ENCODE data around the gene ZNF345. TPM values are rescaled to one million over a fixed set of nuclear protein-coding genes. Genes with fewer than 3 reads are reported as not detected.

The ZNF345 gene
- total RNA-seq, 2 donors from 2014 or later, result 2.3 to 2.9 TPM

DNA sequence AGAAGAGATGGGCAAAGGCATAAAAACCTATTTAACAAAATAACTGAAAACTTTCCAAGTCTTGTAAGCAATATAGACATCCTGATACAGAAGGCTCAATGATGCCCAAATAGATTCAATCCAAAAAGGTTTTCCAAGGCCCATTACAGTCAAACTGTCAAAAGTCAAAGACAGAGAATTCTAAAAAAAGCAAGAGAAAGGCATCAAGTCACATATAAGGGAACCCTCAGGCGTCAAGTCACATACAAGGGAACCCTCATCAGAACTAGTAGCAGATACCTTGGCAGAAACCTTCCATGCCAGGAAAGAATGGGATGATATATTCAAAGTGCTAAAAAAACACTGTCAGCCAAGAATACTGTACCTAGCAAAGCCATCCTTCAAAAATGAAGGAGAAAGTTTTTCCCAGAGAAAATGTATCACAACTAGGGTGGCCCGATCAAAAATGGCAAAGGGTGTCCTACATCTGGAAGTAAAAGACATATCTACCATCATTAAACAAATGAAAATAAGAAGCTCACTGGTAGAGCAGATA lies 44.2 kb downstream of the ZNF345 start:
- Histone ChIP-seq H3K9ac (ENCODE audit: low read depth in 2 of 2, low read length in 2 of 2) (no peak overlapping the region), H3K4me1 (no peaks in the 10 kb centered on the region), H3K27ac (no peak overlapping the region), H3K4me3 (no peak overlapping the region), H3K36me3 (no peaks in the 10 kb centered on the region), H3K9me3 (peaks cover 14% of the 10 kb centered on the region), H3K27me3 (no peaks in the 10 kb centered on the region)
- DNase-seq, result no peak
- TF ChIP-seq, protein P1, sequence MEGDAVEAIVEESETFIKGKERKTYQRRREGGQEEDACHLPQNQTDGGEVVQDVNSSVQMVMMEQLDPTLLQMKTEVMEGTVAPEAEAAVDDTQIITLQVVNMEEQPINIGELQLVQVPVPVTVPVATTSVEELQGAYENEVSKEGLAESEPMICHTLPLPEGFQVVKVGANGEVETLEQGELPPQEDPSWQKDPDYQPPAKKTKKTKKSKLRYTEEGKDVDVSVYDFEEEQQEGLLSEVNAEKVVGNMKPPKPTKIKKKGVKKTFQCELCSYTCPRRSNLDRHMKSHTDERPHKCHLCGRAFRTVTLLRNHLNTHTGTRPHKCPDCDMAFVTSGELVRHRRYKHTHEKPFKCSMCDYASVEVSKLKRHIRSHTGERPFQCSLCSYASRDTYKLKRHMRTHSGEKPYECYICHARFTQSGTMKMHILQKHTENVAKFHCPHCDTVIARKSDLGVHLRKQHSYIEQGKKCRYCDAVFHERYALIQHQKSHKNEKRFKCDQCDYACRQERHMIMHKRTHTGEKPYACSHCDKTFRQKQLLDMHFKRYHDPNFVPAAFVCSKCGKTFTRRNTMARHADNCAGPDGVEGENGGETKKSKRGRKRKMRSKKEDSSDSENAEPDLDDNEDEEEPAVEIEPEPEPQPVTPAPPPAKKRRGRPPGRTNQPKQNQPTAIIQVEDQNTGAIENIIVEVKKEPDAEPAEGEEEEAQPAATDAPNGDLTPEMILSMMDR (IDR thresholded peaks at IDR 0.05), result no peak
- intact Hi-C loops (cut with DNase I), result no loop called here

- H3K9me3 ChIP-seq, result peaks cover 14% of the 10 kb centered on the region
- H3K27me3 ChIP-seq, result no peaks in the 10 kb centered on the region
- intact Hi-C loops (cut with DNase I), result no loop called here
- no peaks in the 10 kb centered on the region for H3K36me3 ChIP-seq
- no peak overlapping the region for H3K9ac ChIP-seq (ENCODE audit: low read depth in 2 of 2, low read length in 2 of 2)
- H3K4me3 ChIP-seq, result no peak overlapping the region
- no peaks in the 10 kb centered on the region for H3K4me1 ChIP-seq
- no peak overlapping the region for H3K27ac ChIP-seq
- TF ChIP-seq, protein P1 (IDR thresholded peaks at IDR 0.05), result no peak
- DNase-seq, result no peak
Observed at GRCh38 chr19:36898422-36898821, 47.7 kb downstream of the ZNF345 start.

GRCh38 chr19:36915992-36916830 lies 65.5 kb downstream of the ZNF345 start, which contains the start of the genes ZNF568 and ZNF829:
Gene ZNF568, plus strand, starts transcription at chr19:36916332. Its CDS starts 6,439 bp downstream, at chr19:36922771.
Gene ZNF829, minus strand, starts transcription at chr19:36916291. Its CDS starts 1,124 bp downstream, at chr19:36915167.
- TF ChIP-seq, protein P1 (IDR thresholded peaks at IDR 0.05), result peak; percentile 29
- DNase-seq, result peak; percentile 93
- intact Hi-C loops (cut with DNase I), result no loop called here
- Histone ChIP-seq H3K36me3 (no peaks in the 10 kb centered on the region), H3K27ac (peak within 1 kb of the TSS; percentile 81), H3K4me1 (no peaks in the 10 kb centered on the region), H3K4me3 (peak within 1 kb of the TSS; percentile 84), H3K9me3 (no peaks in the 10 kb centered on the region), H3K9ac (ENCODE audit: low read depth in 2 of 2, low read length in 2 of 2) (peak within 1 kb of the TSS; percentile 61 to 73), H3K27me3 (no peaks in the 10 kb centered on the region)

- peak overlapping the region; percentile 61 to 73 for H3K9ac ChIP-seq (ENCODE audit: low read depth in 2 of 2, low read length in 2 of 2)
- DNase-seq, result no peak
Observed at GRCh38 chr19:36916991-36917390, 66.3 kb downstream of the ZNF345 start.

DNA sequence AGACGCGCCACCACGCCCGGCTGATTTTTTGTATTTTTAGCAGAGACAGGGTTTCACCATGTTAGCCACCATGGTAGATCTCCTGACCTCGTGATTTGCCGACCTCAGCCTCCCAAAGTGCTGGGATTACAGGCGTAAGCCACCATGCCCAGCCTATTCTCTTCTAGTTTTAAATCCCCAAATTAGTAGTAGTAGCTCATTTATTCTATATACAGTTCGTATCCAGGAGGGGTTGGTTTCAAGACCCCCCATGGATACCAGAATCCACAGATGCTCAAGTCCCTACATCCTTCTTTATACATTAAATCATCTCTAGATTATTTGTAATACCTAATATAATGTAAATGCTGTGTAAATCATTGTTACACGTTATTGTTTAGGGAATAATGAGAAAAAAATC lies 67.4 kb downstream of the ZNF345 start:
- DNase-seq, result no peak
- H3K27me3 ChIP-seq, result no peaks in the 10 kb centered on the region
- no peaks in the 10 kb centered on the region for H3K36me3 ChIP-seq
- TF ChIP-seq, protein P1 (IDR thresholded peaks at IDR 0.05), result no peak
- H3K9me3 ChIP-seq, result no peaks in the 10 kb centered on the region
- intact Hi-C loops (cut with DNase I), result no loop called here
- H3K4me1 ChIP-seq, result no peaks in the 10 kb centered on the region
- H3K4me3 ChIP-seq, result no peak overlapping the region
- H3K9ac ChIP-seq (ENCODE audit: low read depth in 2 of 2, low read length in 2 of 2), result no peak overlapping the region
- no peak overlapping the region for H3K27ac ChIP-seq

More at GRCh38 chr19:36916991-36917390, 66.3 kb downstream of the ZNF345 start:
- H3K27me3 ChIP-seq, result no peaks in the 10 kb centered on the region
- no peaks in the 10 kb centered on the region for H3K36me3 ChIP-seq
- no peaks in the 10 kb centered on the region for H3K9me3 ChIP-seq
- no peaks in the 10 kb centered on the region for H3K4me1 ChIP-seq
- TF ChIP-seq, protein P1 (IDR thresholded peaks at IDR 0.05), result no peak
- H3K4me3 ChIP-seq, result peak overlapping the region; percentile 84
- no peak overlapping the region for H3K27ac ChIP-seq
- intact Hi-C loops (cut with DNase I), result no loop called here

Other genes starting within 250 kb of the ZNF345 start
- gene ZNF382, start 245.6 kb upstream of the ZNF345 start, total RNA-seq, result 1 to 10 TPM in 1 of 2 donors, under 1 TPM in 1; 0.37 to 1.9 TPM
- 1 to 10 TPM; 3.7 to 4.2 TPM for gene ZNF461, start 184.0 kb upstream of the ZNF345 start, total RNA-seq
- 1 to 10 TPM; 2.7 to 4.6 TPM for gene ZNF567, start 163.3 kb upstream of the ZNF345 start, total RNA-seq
- 1 to 10 TPM; 1.1 to 3.1 TPM for gene ZNF850, start 78.1 kb upstream of the ZNF345 start, total RNA-seq
- gene ZNF790, start 12.5 kb upstream of the ZNF345 start, total RNA-seq, result 1 to 10 TPM; 3.1 to 3.9 TPM
- 1 to 10 TPM; 1.1 to 1.8 TPM for gene ZNF829, start 65.4 kb downstream of the ZNF345 start, total RNA-seq
- gene ZNF568, start 65.5 kb downstream of the ZNF345 start, total RNA-seq, result 1 to 10 TPM; 2.5 to 4.7 TPM
- gene ZNF420, start 227.6 kb downstream of the ZNF345 start, total RNA-seq, result 1 to 10 TPM; 6.3 to 6.7 TPM